Endothelial cell of umbilical vein (primary cell): ENCODE results near the gene SGTA. TPM values are rescaled to one million over a fixed set of nuclear protein-coding genes. Genes with fewer than 3 reads are reported as not detected.
"Not testable (repeated sequence)": the region's sequence is repeated elsewhere in the genome, so short reads cannot be mapped to it uniquely, and the experiment has no call there.

ENCODE experiments used
- BruUV-seq: library from RNA; stranded (reverse); fragments of 400-500 nt; replicated peaks from 2 replicates; lab custom pipeline; 2021; lab: Mats Ljungman, UMichigan
- CTCF ChIA-PET: fragments of 300-600, 350-600 bp; sonication (Branson Sonifier 250); formaldehyde crosslinking; loops from one replicate; lab custom pipeline; 2021; ENCODE audit warnings: antibody characterized with exemption, inconsistent platforms; lab: Charles Lee
- POLR2A ChIA-PET: fragments of 300-600, 350-600 bp; sonication (Branson Sonifier 250); formaldehyde crosslinking; loops from one replicate; lab custom pipeline; 2021; ENCODE audit warnings: antibody characterized with exemption, inconsistent platforms; lab: Charles Lee
- DNase-seq: peaks from one replicate; pipeline ENCODE4 v3.0.0-alpha.2; 2011; ENCODE audit warnings: low read depth, low spot score
- FAIRE-seq: peaks from 2 replicates; lab custom pipeline; 2011; peaks lifted over from hg19 to GRCh38; lab: Jason Lieb, UNC
- H2AFZ ChIP-seq: 2 replicates; pipeline ENCODE4 v1.6.0; 2012; ENCODE audit warnings: low read depth, low read length, control low read depth, inconsistent platforms
- H3K27ac ChIP-seq: 2 replicates; pipeline ENCODE4 v1.5.1; 2011; ENCODE audit warnings: low read depth, mild to moderate bottlenecking, control low read depth, low read length, moderate library complexity; ENCODE audit not compliant: insufficient read depth
- H3K27me3 ChIP-seq, 2 experiments: 2 replicates each; pipeline versions ENCODE4 v1.6.0 to v1.6.1; 2011; ENCODE audit warnings: low read length in 2 of 2, mixed read lengths in 1 of 2; ENCODE audit not compliant: control insufficient read depth in 2 of 2, insufficient read depth in 2 of 2
- H3K36me3 ChIP-seq, 2 experiments: 2 replicates in 1 of 2; 3 replicates in 1 of 2; pipeline ENCODE4 v1.5.1; 2011; ENCODE audit warnings: low read length in 2 of 2, mild to moderate bottlenecking in 1 of 2, moderate library complexity in 1 of 2; ENCODE audit not compliant: control insufficient read depth in 2 of 2, insufficient read depth in 2 of 2; ENCODE audit errors: extremely low read depth in 1 of 2
- H3K4me1 ChIP-seq: 3 replicates; pipeline ENCODE4 v1.5.1; 2011; ENCODE audit warnings: mild to moderate bottlenecking, low read length; ENCODE audit not compliant: control insufficient read depth, insufficient read depth; ENCODE audit errors: extremely low read depth
- H3K4me2 ChIP-seq: 2 replicates; pipeline ENCODE4 v1.6.1; 2011; ENCODE audit warnings: low read length, control low read depth, mixed read lengths; ENCODE audit not compliant: insufficient read depth
- H3K4me3 ChIP-seq, 3 experiments: fragments of 200-600 bp in 1 of 3; sonication (generic), shearing (Covaris generic) in 1 of 3; replicated peaks in 1 of 3; 2 replicates each; pipeline ENCODE4 v1.5.1; 2011 to 2016; ENCODE audit warnings: control low read depth in 3 of 3, low read length in 3 of 3, mild to moderate bottlenecking in 2 of 3, inconsistent platforms in 1 of 3, low read depth in 1 of 3, moderate library complexity in 1 of 3; ENCODE audit not compliant: insufficient read depth in 1 of 3
- H3K79me2 ChIP-seq: 2 replicates; pipeline ENCODE4 v1.6.0; 2012; ENCODE audit warnings: low read length, inconsistent platforms; ENCODE audit not compliant: control insufficient read depth, insufficient read depth
- H3K9ac ChIP-seq: replicated peaks from 2 replicates; pipeline ENCODE3; 2011; ENCODE audit warnings: low read length, control low read depth; ENCODE audit not compliant: insufficient read depth; ENCODE audit errors: extremely low read depth
- H3K9me1 ChIP-seq: replicated peaks from 3 replicates; pipeline ENCODE4 v1.6.0; 2011; ENCODE audit warnings: mild to moderate bottlenecking, low read length; ENCODE audit not compliant: control insufficient read depth, insufficient read depth; ENCODE audit errors: extremely low read depth
- H3K9me3 ChIP-seq: replicated peaks from 2 replicates; pipeline ENCODE4 v1.5.1; 2012; ENCODE audit warnings: low read length, inconsistent platforms; ENCODE audit not compliant: control insufficient read depth, insufficient read depth
- H4K20me1 ChIP-seq: replicated peaks from 2 replicates; pipeline ENCODE3; 2011; ENCODE audit warnings: mild to moderate bottlenecking, low read length; ENCODE audit not compliant: control insufficient read depth, insufficient read depth; ENCODE audit errors: extremely low read depth
- EZH2 ChIP-seq: IDR thresholded peaks from 2 replicates; pipeline ENCODE4 v1.6.1; 2012; ENCODE audit warnings: borderline replicate concordance, low read depth, mild to moderate bottlenecking, moderate library complexity, low read length, inconsistent platforms; ENCODE audit not compliant: severe bottlenecking
- GATA2 ChIP-seq: IDR thresholded peaks from 2 replicates; pipeline ENCODE4 v1.7.0; 2011; ENCODE audit warnings: low read depth, mild to moderate bottlenecking, moderate library complexity, mixed read lengths, low read length; ENCODE audit not compliant: insufficient read length, insufficient read depth
- JUN ChIP-seq: IDR thresholded peaks from 2 replicates; pipeline ENCODE4 v1.6.1; 2011; ENCODE audit warnings: borderline replicate concordance, low read depth; ENCODE audit not compliant: insufficient read length, insufficient read depth
- MYC ChIP-seq: IDR thresholded peaks from one replicate; pipeline ENCODE4 v1.6.1; 2011; ENCODE audit warnings: mild to moderate bottlenecking, low read depth, low read length
- POLR2A ChIP-seq: IDR thresholded peaks from 2 replicates; pipeline ENCODE4 v1.6.1; 2012; ENCODE audit warnings: low read depth, mild to moderate bottlenecking, control low read depth, low read length
- POLR2AphosphoS5 ChIP-seq: IDR thresholded peaks from 2 replicates; pipeline ENCODE4 v1.6.1; 2012; ENCODE audit warnings: low read depth, mild to moderate bottlenecking, control low read depth, low read length, moderate library complexity; ENCODE audit not compliant: insufficient read depth
- dilution Hi-C: fragments of 300-500 bp; cut with MboI; formaldehyde crosslinking; loops from one replicate; pipeline ENCODE4 v1.15.0; 2019; ENCODE audit warnings: low sequenced_read_pairs; ENCODE audit not compliant: extremely low pct_ligation_motif_present
- intact Hi-C: fragments of 100-400 bp; cut with micrococcal nuclease; formaldehyde crosslinking; loops from one replicate; pipeline ENCODE4 v1.10.0; 2022
- polyA plus RNA-seq, 4 experiments: library from polyadenylated mRNA; depleted of rRNA in 3 of 4; stranded (reverse) in 3 of 4; unstranded in 1 of 4; fragments of >200 nt; gene quantifications; 2 replicates each; pipeline versions ENCODE4 v1.2.1 to v1.2.3, GENCODE V29; 2011 to 2012; ENCODE audit warnings: missing spikeins in 1 of 4
- total RNA-seq: library from RNA; stranded (reverse); gene quantifications from 2 replicates; pipeline ENCODE4 v1.2.3, GENCODE V29; 2021
- TF ChIP-seq, protein P1 (sequence below), 2 donors: IDR thresholded peaks; 1 replicate in 1 of 2; 2 replicates in 1 of 2; pipeline ENCODE4 v1.5.1; 2011; ENCODE audit warnings: low read length in 2 of 2, mild to moderate bottlenecking in 2 of 2, moderate library complexity in 2 of 2, control low read depth in 1 of 2, inconsistent platforms in 1 of 2, low read depth in 1 of 2; ENCODE audit not compliant: insufficient read depth in 1 of 2; ENCODE audit errors: extremely low read depth in 1 of 2

The SGTA gene
- total and polyA plus RNA-seq, 2 donors (not counting 3 experiments of a cell fraction or from before 2014, with no cell fraction given), result 76.5 to 119 TPM

DNA sequence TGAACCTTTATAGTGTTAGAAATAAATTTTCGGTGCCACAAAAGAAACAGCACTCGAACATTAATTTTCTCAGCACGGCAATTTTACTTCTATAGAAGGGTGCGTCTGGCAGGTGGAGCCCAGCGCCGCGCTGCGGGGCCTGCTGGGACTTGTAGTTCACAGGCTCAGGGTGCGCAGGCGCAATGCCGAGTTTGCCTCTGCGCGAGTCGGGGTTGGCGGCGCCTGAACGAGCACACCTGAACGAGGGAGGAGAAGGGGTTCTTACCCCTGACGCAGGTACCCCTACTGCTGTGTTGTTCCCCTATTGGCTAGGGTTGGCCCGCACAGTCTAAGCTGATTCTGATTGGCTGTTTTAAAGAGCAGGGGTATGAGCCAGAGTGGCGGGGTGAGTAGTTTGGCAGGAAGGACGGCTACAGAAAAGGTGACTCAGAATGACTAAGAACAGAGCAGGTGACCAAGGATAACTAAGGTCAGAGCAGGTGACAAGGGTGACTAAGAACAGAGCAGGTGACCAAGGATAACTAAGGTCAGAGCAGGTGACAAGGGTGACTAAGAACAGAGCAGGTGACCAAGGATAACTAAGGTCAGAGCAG is 34.3 kb upstream of the SGTA start:
- H3K27me3 ChIP-seq, H3K27ac ChIP-seq, H3K4me2 ChIP-seq, H3K36me3 ChIP-seq, intact Hi-C loops, dilution Hi-C loops, BruUV-seq, H3K79me2 ChIP-seq, H3K9ac ChIP-seq, CTCF ChIA-PET, H2AFZ ChIP-seq, H3K9me3 ChIP-seq, H3K4me1 ChIP-seq, H3K9me1 ChIP-seq, DNase-seq, H3K4me3 ChIP-seq, POLR2A ChIA-PET, H4K20me1 ChIP-seq, FAIRE-seq: not testable (repeated sequence)

- no peak for FAIRE-seq
- no peak overlapping the region for H3K27ac ChIP-seq
These were observed 33.6 kb upstream of the SGTA start for GRCh38 chr19:2816641-2817040.

More at GRCh38 chr19:2816641-2817040, 33.6 kb upstream of the SGTA start:
- no peaks in the 10 kb centered on the region for H3K9me3 ChIP-seq
- intact Hi-C loops, result no loop called here
- no peaks in the 10 kb centered on the region for H3K9me1 ChIP-seq
- peaks cover 0 to 5% of the 10 kb centered on the region in 2 experiments for H3K36me3 ChIP-seq
- CTCF ChIA-PET, result no interaction called here
- POLR2A ChIA-PET, result no interaction called here
- H3K4me3 ChIP-seq, result no peak overlapping the region
- no peaks in the 10 kb centered on the region for H4K20me1 ChIP-seq
- no peak overlapping the region for H3K4me2 ChIP-seq
- no peak for DNase-seq
- H3K27me3 ChIP-seq, result no peaks in the 10 kb centered on the region
- no peak for TF ChIP-seq EZH2
- no peak for TF ChIP-seq POLR2AphosphoS5
- no peak for TF ChIP-seq GATA2
- TF ChIP-seq MYC, result no peak
- TF ChIP-seq POLR2A, result no peak
- TF ChIP-seq, protein P1, sequence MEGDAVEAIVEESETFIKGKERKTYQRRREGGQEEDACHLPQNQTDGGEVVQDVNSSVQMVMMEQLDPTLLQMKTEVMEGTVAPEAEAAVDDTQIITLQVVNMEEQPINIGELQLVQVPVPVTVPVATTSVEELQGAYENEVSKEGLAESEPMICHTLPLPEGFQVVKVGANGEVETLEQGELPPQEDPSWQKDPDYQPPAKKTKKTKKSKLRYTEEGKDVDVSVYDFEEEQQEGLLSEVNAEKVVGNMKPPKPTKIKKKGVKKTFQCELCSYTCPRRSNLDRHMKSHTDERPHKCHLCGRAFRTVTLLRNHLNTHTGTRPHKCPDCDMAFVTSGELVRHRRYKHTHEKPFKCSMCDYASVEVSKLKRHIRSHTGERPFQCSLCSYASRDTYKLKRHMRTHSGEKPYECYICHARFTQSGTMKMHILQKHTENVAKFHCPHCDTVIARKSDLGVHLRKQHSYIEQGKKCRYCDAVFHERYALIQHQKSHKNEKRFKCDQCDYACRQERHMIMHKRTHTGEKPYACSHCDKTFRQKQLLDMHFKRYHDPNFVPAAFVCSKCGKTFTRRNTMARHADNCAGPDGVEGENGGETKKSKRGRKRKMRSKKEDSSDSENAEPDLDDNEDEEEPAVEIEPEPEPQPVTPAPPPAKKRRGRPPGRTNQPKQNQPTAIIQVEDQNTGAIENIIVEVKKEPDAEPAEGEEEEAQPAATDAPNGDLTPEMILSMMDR (IDR thresholded peaks at IDR 0.05; ENCODE audit: extremely low read depth in 1 of 2, insufficient read depth in 1 of 2, low read depth in 1 of 2, low read length in 2 of 2), result no peak
- TF ChIP-seq JUN, result no peak
- dilution Hi-C loops, result no loop called here
- H3K4me1 ChIP-seq, result peaks cover 3% of the 10 kb centered on the region
- H3K9ac ChIP-seq, result no peak overlapping the region
- H2AFZ ChIP-seq, result no peak overlapping the region
- H3K79me2 ChIP-seq, result no peaks in the 10 kb centered on the region
- no TSS peak for BruUV-seq
